ENCODE results near the gene BIRC3.

Gene BIRC3

GRCh38 chr11:102345904-102346303, 28.6 kb downstream of the BIRC3 start:
- peaks cover 3% of the 10 kb centered on the region for H3K79me1 ChIP-seq (ENCODE audit: low read length)
- no peak overlapping the region for H3K27ac ChIP-seq (ENCODE audit: low read depth, low read length)
- WGBS (ENCODE audit: extremely low coverage, insufficient coverage, low lambda C conversion rate) = no CpG with 5 or more reads among the region's 8 CpGs
- H2BK5ac ChIP-seq (ENCODE audit: low read length) = no peak overlapping the region
- H3K27me3 ChIP-seq (ENCODE audit: insufficient read depth, low read length, poor library complexity) = no peaks in the 10 kb centered on the region
- H3K18ac ChIP-seq (ENCODE audit: low read length) = peak overlapping the region; percentile 68
- no peak overlapping the region for H3K4me2 ChIP-seq (ENCODE audit: low read length)
- no peak overlapping the region for H2BK120ac ChIP-seq (ENCODE audit: low read depth, low read length)
- no peak overlapping the region for H4K5ac ChIP-seq (ENCODE audit: low read length)
- peaks cover 2% of the 10 kb centered on the region for H3K4me1 ChIP-seq (ENCODE audit: control insufficient read depth, low read depth, low read length)
- no peaks in the 10 kb centered on the region for H3K36me3 ChIP-seq (ENCODE audit: control insufficient read depth, insufficient read depth, low read length)
- peak; percentile 44 for DNase-seq
- H3K23ac ChIP-seq (ENCODE audit: low read length) = no peak overlapping the region
- H3K9ac ChIP-seq (ENCODE audit: low read length) = no peak overlapping the region
- H4K8ac ChIP-seq (ENCODE audit: low read depth, low read length) = no peak overlapping the region
- H3K79me2 ChIP-seq (ENCODE audit: control insufficient read depth, insufficient read depth, low read length) = peaks cover 15% of the 10 kb centered on the region
- no peak overlapping the region for H2AK5ac ChIP-seq (ENCODE audit: low read length)
- H3K4ac ChIP-seq (ENCODE audit: low read depth, low read length) = no peak overlapping the region
- H2BK15ac ChIP-seq (replicated peaks; ENCODE audit: low read depth) = no peak overlapping the region
- no peak overlapping the region for H3K4me3 ChIP-seq (ENCODE audit: low read length)
- no peak overlapping the region for H3K56ac ChIP-seq (ENCODE audit: low read length)

GRCh38 chr11:102346456-102346747, 29.1 kb downstream of the BIRC3 start:
- DNase-seq = no peak
- H3K27ac ChIP-seq (ENCODE audit: low read depth, low read length) = peak overlapping the region; percentile 36
- H3K27me3 ChIP-seq (ENCODE audit: insufficient read depth, low read length, poor library complexity) = no peaks in the 10 kb centered on the region
- H2BK120ac ChIP-seq (ENCODE audit: low read depth, low read length) = no peak overlapping the region
- H3K79me1 ChIP-seq (ENCODE audit: low read length) = peaks cover 3% of the 10 kb centered on the region
- H2BK15ac ChIP-seq (replicated peaks; ENCODE audit: low read depth) = no peak overlapping the region
- H3K36me3 ChIP-seq (ENCODE audit: control insufficient read depth, insufficient read depth, low read length) = no peaks in the 10 kb centered on the region
- peaks cover 15% of the 10 kb centered on the region for H3K79me2 ChIP-seq (ENCODE audit: control insufficient read depth, insufficient read depth, low read length)
- peak overlapping the region; percentile 84 for H3K9ac ChIP-seq (ENCODE audit: low read length)
- H4K8ac ChIP-seq (ENCODE audit: low read depth, low read length) = no peak overlapping the region
- no CpG with 5 or more reads among the region's 5 CpGs for WGBS (ENCODE audit: extremely low coverage, insufficient coverage, low lambda C conversion rate)
- peak overlapping the region; percentile 44 for H3K4me3 ChIP-seq (ENCODE audit: low read length)
- H4K5ac ChIP-seq (ENCODE audit: low read length) = no peak overlapping the region
- peak overlapping the region; percentile 59 for H3K23ac ChIP-seq (ENCODE audit: low read length)
- H3K56ac ChIP-seq (ENCODE audit: low read length) = peak overlapping the region; percentile 90
- H2AK5ac ChIP-seq (ENCODE audit: low read length) = no peak overlapping the region
- H3K18ac ChIP-seq (ENCODE audit: low read length) = peak overlapping the region; percentile 5
- H3K4ac ChIP-seq (ENCODE audit: low read depth, low read length) = no peak overlapping the region
- peak overlapping the region; percentile 33 for H2BK5ac ChIP-seq (ENCODE audit: low read length)
- H3K4me1 ChIP-seq (ENCODE audit: control insufficient read depth, low read depth, low read length) = peaks cover 2% of the 10 kb centered on the region
- peak overlapping the region; percentile 81 for H3K4me2 ChIP-seq (ENCODE audit: low read length)

GRCh38 chr11:102346748-102347461, 29.6 kb downstream of the BIRC3 start, which contains the start of gene BIRC2:
Gene BIRC2, plus strand, starts transcription at chr11:102347214. Its CDS starts 2,641 bp downstream, at chr11:102349855.
- DNase-seq = peak; percentile 96
- WGBS (ENCODE audit: extremely low coverage, insufficient coverage, low lambda C conversion rate) = no CpG with 5 or more reads among the region's 77 CpGs
- H3K18ac ChIP-seq (ENCODE audit: low read length) = peak within 1 kb of the TSS; percentile 98

GRCh38 chr11:102347462-102348370, 30.4 kb downstream of the BIRC3 start:
- Histone ChIP-seq H2BK5ac (ENCODE audit: low read length) (no peak overlapping the region), H3K23ac (ENCODE audit: low read length) (no peak overlapping the region), H3K4me3 (ENCODE audit: low read length) (peak overlapping the region; percentile 89), H4K5ac (ENCODE audit: low read length) (no peak overlapping the region), H3K27me3 (ENCODE audit: insufficient read depth, low read length, poor library complexity) (no peaks in the 10 kb centered on the region), H3K79me1 (ENCODE audit: low read length) (peaks cover 3% of the 10 kb centered on the region), H3K18ac (ENCODE audit: low read length) (peak overlapping the region; percentile 98), H3K4me2 (ENCODE audit: low read length) (peak overlapping the region; percentile 97), H3K36me3 (ENCODE audit: control insufficient read depth, insufficient read depth, low read length) (no peaks in the 10 kb centered on the region), H3K4ac (ENCODE audit: low read depth, low read length) (peak overlapping the region; percentile 93), H4K8ac (ENCODE audit: low read depth, low read length) (no peak overlapping the region), H2BK15ac (replicated peaks; ENCODE audit: low read depth) (no peak overlapping the region), H3K4me1 (ENCODE audit: control insufficient read depth, low read depth, low read length) (peaks cover 2% of the 10 kb centered on the region), H3K27ac (ENCODE audit: low read depth, low read length) (peak overlapping the region; percentile 82), H2AK5ac (ENCODE audit: low read length) (no peak overlapping the region), H3K79me2 (ENCODE audit: control insufficient read depth, insufficient read depth, low read length) (peaks cover 15% of the 10 kb centered on the region), H3K56ac (ENCODE audit: low read length) (peak overlapping the region; percentile 91), H2BK120ac (ENCODE audit: low read depth, low read length) (peak overlapping the region; percentile 35), H3K9ac (ENCODE audit: low read length) (peak overlapping the region; percentile 91)
- WGBS (ENCODE audit: extremely low coverage, insufficient coverage, low lambda C conversion rate) = no CpG with 5 or more reads among the region's 33 CpGs
- DNase-seq = peak; percentile 42

More at GRCh38 chr11:102346748-102347461, 29.6 kb downstream of the BIRC3 start, which contains the start of gene BIRC2:
- Histone ChIP-seq H3K4me3 (ENCODE audit: low read length) (peak within 1 kb of the TSS; percentile 89), H3K79me2 (ENCODE audit: control insufficient read depth, insufficient read depth, low read length) (peaks cover 15% of the 10 kb centered on the region), H2BK5ac (ENCODE audit: low read length) (peak within 1 kb of the TSS; percentile 33), H2BK120ac (ENCODE audit: low read depth, low read length) (peak within 1 kb of the TSS; percentile 35), H3K9ac (ENCODE audit: low read length) (peak within 1 kb of the TSS; percentile 91), H3K36me3 (ENCODE audit: control insufficient read depth, insufficient read depth, low read length) (no peaks in the 10 kb centered on the region), H3K79me1 (ENCODE audit: low read length) (peaks cover 3% of the 10 kb centered on the region), H3K4ac (ENCODE audit: low read depth, low read length) (peak within 1 kb of the TSS; percentile 93), H3K4me1 (ENCODE audit: control insufficient read depth, low read depth, low read length) (peaks cover 2% of the 10 kb centered on the region), H4K8ac (ENCODE audit: low read depth, low read length) (no peak within 1 kb of the TSS), H4K5ac (ENCODE audit: low read length) (no peak within 1 kb of the TSS), H3K27ac (ENCODE audit: low read depth, low read length) (peak within 1 kb of the TSS; percentile 82), H2AK5ac (ENCODE audit: low read length) (no peak within 1 kb of the TSS), H3K4me2 (ENCODE audit: low read length) (peak within 1 kb of the TSS; percentile 97), H2BK15ac (replicated peaks; ENCODE audit: low read depth) (no peak within 1 kb of the TSS), H3K56ac (ENCODE audit: low read length) (peak within 1 kb of the TSS; percentile 91), H3K27me3 (ENCODE audit: insufficient read depth, low read length, poor library complexity) (no peaks in the 10 kb centered on the region), H3K23ac (ENCODE audit: low read length) (peak within 1 kb of the TSS; percentile 59)

GRCh38 chr11:102357116-102357515, 39.8 kb downstream of the BIRC3 start:
- Histone ChIP-seq H2AK5ac (ENCODE audit: low read length) (no peak overlapping the region), H3K18ac (ENCODE audit: low read length) (no peak overlapping the region), H3K27me3 (ENCODE audit: insufficient read depth, low read length, poor library complexity) (no peaks in the 10 kb centered on the region), H3K4ac (ENCODE audit: low read depth, low read length) (no peak overlapping the region), H4K8ac (ENCODE audit: low read depth, low read length) (no peak overlapping the region), H3K79me1 (ENCODE audit: low read length) (no peaks in the 10 kb centered on the region), H3K4me3 (ENCODE audit: low read length) (no peak overlapping the region), H2BK120ac (ENCODE audit: low read depth, low read length) (no peak overlapping the region), H3K79me2 (ENCODE audit: control insufficient read depth, insufficient read depth, low read length) (no peaks in the 10 kb centered on the region), H2BK5ac (ENCODE audit: low read length) (no peak overlapping the region), H3K4me2 (ENCODE audit: low read length) (no peak overlapping the region), H3K27ac (ENCODE audit: low read depth, low read length) (no peak overlapping the region), H4K5ac (ENCODE audit: low read length) (no peak overlapping the region), H3K4me1 (ENCODE audit: control insufficient read depth, low read depth, low read length) (no peaks in the 10 kb centered on the region), H2BK15ac (replicated peaks; ENCODE audit: low read depth) (no peak overlapping the region), H3K36me3 (ENCODE audit: control insufficient read depth, insufficient read depth, low read length) (peaks cover 2% of the 10 kb centered on the region), H3K23ac (ENCODE audit: low read length) (no peak overlapping the region), H3K9ac (ENCODE audit: low read length) (no peak overlapping the region), H3K56ac (ENCODE audit: low read length) (no peak overlapping the region)
- no peak for DNase-seq

Measured in mesendoderm (in vitro differentiated cells).